ENCODE data around the gene DTNA. TPM values are rescaled to one million over a fixed set of nuclear protein-coding genes. Genes with fewer than 3 reads are reported as not detected.

DTNA gene
- total RNA-seq, 6 experiments from 2014 or later = 0.58 to 1.2 (median 0.98) TPM

DNA sequence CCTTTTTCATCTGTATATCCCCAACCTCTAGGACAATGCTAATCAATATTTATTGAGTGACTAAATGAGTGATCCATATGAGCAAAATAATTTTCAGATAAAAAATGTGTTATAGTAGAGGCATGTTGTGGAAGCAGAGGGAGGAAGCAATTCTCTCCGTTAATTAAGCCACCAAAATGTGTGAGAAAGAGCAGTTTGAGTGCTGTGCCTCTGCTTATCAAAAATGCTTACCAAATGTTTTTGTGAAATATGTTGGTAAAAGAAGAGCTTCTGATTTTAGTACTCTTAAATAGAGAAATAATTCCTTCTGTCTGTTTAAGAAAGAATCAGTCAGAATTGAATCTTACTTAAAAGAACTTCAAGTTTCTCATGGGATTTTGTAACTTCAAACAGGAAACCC is 90.3 kb downstream of the DTNA start:
- no peak for DNase-seq
- TF ChIP-seq, protein P1, sequence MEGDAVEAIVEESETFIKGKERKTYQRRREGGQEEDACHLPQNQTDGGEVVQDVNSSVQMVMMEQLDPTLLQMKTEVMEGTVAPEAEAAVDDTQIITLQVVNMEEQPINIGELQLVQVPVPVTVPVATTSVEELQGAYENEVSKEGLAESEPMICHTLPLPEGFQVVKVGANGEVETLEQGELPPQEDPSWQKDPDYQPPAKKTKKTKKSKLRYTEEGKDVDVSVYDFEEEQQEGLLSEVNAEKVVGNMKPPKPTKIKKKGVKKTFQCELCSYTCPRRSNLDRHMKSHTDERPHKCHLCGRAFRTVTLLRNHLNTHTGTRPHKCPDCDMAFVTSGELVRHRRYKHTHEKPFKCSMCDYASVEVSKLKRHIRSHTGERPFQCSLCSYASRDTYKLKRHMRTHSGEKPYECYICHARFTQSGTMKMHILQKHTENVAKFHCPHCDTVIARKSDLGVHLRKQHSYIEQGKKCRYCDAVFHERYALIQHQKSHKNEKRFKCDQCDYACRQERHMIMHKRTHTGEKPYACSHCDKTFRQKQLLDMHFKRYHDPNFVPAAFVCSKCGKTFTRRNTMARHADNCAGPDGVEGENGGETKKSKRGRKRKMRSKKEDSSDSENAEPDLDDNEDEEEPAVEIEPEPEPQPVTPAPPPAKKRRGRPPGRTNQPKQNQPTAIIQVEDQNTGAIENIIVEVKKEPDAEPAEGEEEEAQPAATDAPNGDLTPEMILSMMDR (IDR thresholded peaks at IDR 0.05) = no peak
- Mint-ChIP-seq H3K27me3 (ENCODE audit: insufficient read depth) (peaks cover 3% of the 10 kb centered on the region; the same call in 1 of the 2 replicates), H3K27ac (no peak overlapping the region), H3K9me3 (no peaks in the 10 kb centered on the region), H3K4me3 (no peak overlapping the region), H3K4me1 (ENCODE audit: low read depth) (no peaks in the 10 kb centered on the region), H3K36me3 (ENCODE audit: low read depth) (no peaks in the 10 kb centered on the region)

DNA sequence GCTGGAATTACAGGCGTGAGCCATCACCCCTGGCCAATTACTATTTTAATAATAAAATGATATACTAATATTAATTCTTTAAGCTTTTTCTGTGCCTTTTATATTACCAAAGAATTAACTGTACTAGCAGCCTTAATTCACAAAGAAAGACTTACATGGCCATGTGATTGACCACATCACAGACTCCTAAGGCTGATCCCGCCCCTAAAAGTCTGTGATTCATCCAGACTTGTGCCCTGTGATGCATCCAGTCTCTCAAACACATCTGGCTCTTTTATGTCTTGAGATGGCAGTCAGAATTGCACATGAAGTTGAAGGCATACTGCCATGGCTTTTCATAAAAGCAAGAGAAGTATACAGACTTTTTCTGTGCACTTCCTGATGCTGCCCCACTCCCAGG is 91.7 kb downstream of the DTNA start:
- Mint-ChIP-seq H3K4me1 (ENCODE audit: low read depth) (no peaks in the 10 kb centered on the region), H3K4me3 (no peak overlapping the region), H3K36me3 (ENCODE audit: low read depth) (no peaks in the 10 kb centered on the region), H3K9me3 (no peaks in the 10 kb centered on the region), H3K27ac (no peak overlapping the region), H3K27me3 (ENCODE audit: insufficient read depth) (peaks cover 3% of the 10 kb centered on the region; the same call in 1 of the 2 replicates)
- peak; percentile 13 for DNase-seq
- TF ChIP-seq, protein P1 (IDR thresholded peaks at IDR 0.05) = no peak

DNA sequence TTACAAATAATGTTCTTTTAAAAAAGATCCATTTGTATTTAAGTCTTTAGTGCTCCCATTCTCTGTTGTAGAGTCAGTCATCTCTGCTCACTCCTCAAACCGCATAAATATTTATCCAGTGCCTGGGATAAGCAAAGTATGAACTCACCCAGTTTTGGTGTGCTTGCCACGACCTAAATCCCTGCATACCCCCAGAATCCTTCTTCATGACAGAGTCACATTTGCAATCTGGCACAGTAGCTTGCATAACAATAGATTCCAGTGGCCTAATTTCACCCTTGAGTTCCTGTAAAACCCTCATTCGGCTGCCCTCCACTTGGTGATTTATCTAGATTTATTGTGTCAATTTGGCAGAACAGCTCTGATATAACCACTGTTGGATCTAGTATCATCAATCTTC is 92.9 kb downstream of the DTNA start:
- no peaks in the 10 kb centered on the region for H3K36me3 Mint-ChIP-seq (ENCODE audit: low read depth)
- no peak for DNase-seq
- H3K9me3 Mint-ChIP-seq = no peaks in the 10 kb centered on the region
- no peaks in the 10 kb centered on the region for H3K4me1 Mint-ChIP-seq (ENCODE audit: low read depth)
- no peak overlapping the region for H3K27ac Mint-ChIP-seq
- no peak overlapping the region for H3K4me3 Mint-ChIP-seq
- peaks cover 3% of the 10 kb centered on the region; the same call in 1 of the 2 replicates for H3K27me3 Mint-ChIP-seq (ENCODE audit: insufficient read depth)
- TF ChIP-seq, protein P1 (IDR thresholded peaks at IDR 0.05) = no peak

DNA sequence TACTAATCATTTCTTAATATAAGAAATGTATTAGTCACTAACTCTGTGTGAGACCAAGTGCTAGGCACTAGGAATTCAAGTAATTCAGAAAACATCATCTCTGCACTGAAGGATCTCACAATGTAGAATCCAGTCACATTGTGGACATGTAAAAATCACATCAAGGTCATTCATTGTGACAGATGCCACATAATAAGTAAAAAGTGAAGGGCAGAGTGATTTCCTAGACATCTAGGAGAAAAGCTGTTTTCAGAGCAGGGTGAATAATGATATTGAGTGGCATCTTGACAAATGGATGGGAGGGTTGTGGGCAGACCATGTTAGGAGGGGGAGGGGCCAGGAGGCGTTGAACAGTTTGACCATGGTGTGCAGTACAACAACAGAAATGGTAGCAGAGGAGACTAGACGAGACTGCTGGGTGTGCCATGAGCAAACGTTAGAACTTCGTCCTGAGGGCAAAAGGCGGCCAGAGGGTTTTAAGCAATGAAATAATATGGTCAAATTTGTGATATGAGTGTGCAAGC is 93.8 kb downstream of the DTNA start:
- Mint-ChIP-seq H3K27me3 (ENCODE audit: insufficient read depth) (peaks cover 3% of the 10 kb centered on the region; the same call in 1 of the 2 replicates), H3K4me1 (ENCODE audit: low read depth) (no peaks in the 10 kb centered on the region), H3K36me3 (ENCODE audit: low read depth) (no peaks in the 10 kb centered on the region), H3K9me3 (no peaks in the 10 kb centered on the region), H3K27ac (no peak overlapping the region), H3K4me3 (no peak overlapping the region)
- TF ChIP-seq, protein P1 (IDR thresholded peaks at IDR 0.05) = no peak
- no peak for DNase-seq

DNA sequence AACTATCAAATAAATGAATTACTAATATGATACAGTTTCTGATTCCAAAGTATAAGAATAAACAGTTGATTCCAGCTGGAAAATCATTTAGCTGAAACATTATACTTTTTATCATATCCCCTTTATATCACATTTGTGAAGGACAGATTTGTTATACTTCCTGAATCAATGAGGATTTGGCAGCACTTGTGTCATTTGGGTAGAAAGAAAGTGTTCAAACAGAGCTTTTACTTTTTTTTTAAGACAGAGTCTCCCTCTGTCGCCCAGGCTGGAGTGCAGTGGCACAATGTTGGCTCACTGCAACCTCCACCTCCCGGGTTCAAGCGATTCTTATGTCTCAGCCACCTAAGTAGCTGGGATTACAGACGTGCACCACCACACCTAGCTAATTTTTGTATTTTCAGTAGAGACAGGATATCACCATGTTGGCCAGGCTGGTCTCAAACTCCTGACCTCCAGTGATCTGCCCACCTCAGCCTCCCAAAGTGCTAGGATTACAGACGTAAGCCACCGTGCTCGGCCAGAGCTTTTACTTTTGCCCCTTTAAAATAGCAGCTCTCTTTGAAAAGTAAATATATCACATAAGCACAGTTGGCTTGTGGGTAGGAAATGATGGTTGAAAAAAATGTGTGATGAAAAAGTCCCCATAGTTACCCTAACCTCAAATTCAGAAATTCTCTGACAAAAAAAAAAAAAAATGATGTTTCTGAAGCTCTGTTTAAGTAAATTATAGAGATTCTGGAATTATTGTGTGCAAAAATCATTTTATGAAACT is 95.2 kb downstream of the DTNA start:
- no peaks in the 10 kb centered on the region; the same call in 1 of the 2 replicates for H3K27me3 Mint-ChIP-seq (ENCODE audit: insufficient read depth)
- no peaks in the 10 kb centered on the region for H3K4me1 Mint-ChIP-seq (ENCODE audit: low read depth)
- H3K9me3 Mint-ChIP-seq = no peaks in the 10 kb centered on the region
- no peaks in the 10 kb centered on the region for H3K36me3 Mint-ChIP-seq (ENCODE audit: low read depth)
- H3K27ac Mint-ChIP-seq = no peak overlapping the region
- TF ChIP-seq, protein P1 (IDR thresholded peaks at IDR 0.05) = no peak
- H3K4me3 Mint-ChIP-seq = no peak overlapping the region
- DNase-seq = no peak

All from HFFc6 (cell line).